ENCODE results near the gene WDFY3.
A peak's percentile ranks its signal among the peaks of the same experiment; 100 is the strongest.

WDFY3 gene

GRCh38 chr4:84710548-84710947 is 255.9 kb downstream of the WDFY3 start:
- no peak for TF ChIP-seq Cebpa-rat (IDR thresholded peaks at IDR 0.05)
- Histone ChIP-seq H3K4me3 (no peak overlapping the region), H3K9me3 (replicated peaks in 1 of 11) (no peaks in the 10 kb centered on the region), H3K27ac (peak overlapping the region in 2 of 11 experiments; percentile 9 to 37; a peak in 1 of 22 replicates), H3K27me3 (no peaks in the 10 kb centered on the region), H4K20me1 (peaks cover 0 to 9% (median 0%) of the 10 kb centered on the region in 11 experiments; a peak in 3 of 22 replicates), H3K9ac (no peak overlapping the region), H3K36me3 (peaks cover 76 to 100% (median 95%) of the 10 kb centered on the region in 11 experiments), H3K4me1 (peaks cover 0 to 20% (median 0%) of the 10 kb centered on the region in 10 experiments; a peak in 6 of 20 replicates), H3K4me2 (peak overlapping the region in 3 of 11 experiments; percentile 16 to 61 (median 52); a peak in 3 of 22 replicates)

- no peak overlapping the region for H3K9ac ChIP-seq
- peaks cover 73 to 100% (median 96%) of the 10 kb centered on the region in 11 experiments for H3K36me3 ChIP-seq
- no peaks in the 10 kb centered on the region for H3K27me3 ChIP-seq
Measured at GRCh38 chr4:84708406-84709135, 257.9 kb downstream of the WDFY3 start.

GRCh38 chr4:84706286-84706685 is 260.2 kb downstream of the WDFY3 start:
- H3K36me3 ChIP-seq, result peaks cover 66 to 100% (median 95%) of the 10 kb centered on the region in 11 experiments
- no peaks in the 10 kb centered on the region for H3K27me3 ChIP-seq
- peaks cover 0 to 17% (median 0%) of the 10 kb centered on the region in 11 experiments; a peak in 3 of 22 replicates for H4K20me1 ChIP-seq
- H3K9ac ChIP-seq, result no peak overlapping the region
- H3K9me3 ChIP-seq (replicated peaks in 1 of 11), result no peaks in the 10 kb centered on the region
- no peak overlapping the region for H3K27ac ChIP-seq
- H3K4me2 ChIP-seq, result no peak overlapping the region
- peaks cover 0 to 29% (median 0%) of the 10 kb centered on the region in 10 experiments; a peak in 6 of 20 replicates for H3K4me1 ChIP-seq
- TF ChIP-seq Cebpa-rat (IDR thresholded peaks at IDR 0.05), result no peak
- H3K4me3 ChIP-seq, result no peak overlapping the region

More at GRCh38 chr4:84708406-84709135, 257.9 kb downstream of the WDFY3 start:
- no peak overlapping the region for H3K4me2 ChIP-seq
- H4K20me1 ChIP-seq, result peaks cover 0 to 13% (median 0%) of the 10 kb centered on the region in 11 experiments; a peak in 3 of 22 replicates
- peaks cover 0 to 20% (median 0%) of the 10 kb centered on the region in 10 experiments; a peak in 6 of 20 replicates for H3K4me1 ChIP-seq
- H3K4me3 ChIP-seq, result no peak overlapping the region
- H3K27ac ChIP-seq, result no peak overlapping the region
- H3K9me3 ChIP-seq (replicated peaks in 1 of 11), result no peaks in the 10 kb centered on the region
- TF ChIP-seq Cebpa-rat (IDR thresholded peaks at IDR 0.05), result no peak

- H3K9ac ChIP-seq, result no peak overlapping the region
- H3K4me1 ChIP-seq, result peaks cover 0 to 52% (median 0%) of the 10 kb centered on the region in 10 experiments; a peak in 6 of 20 replicates
- H3K4me3 ChIP-seq, result no peak overlapping the region
- H4K20me1 ChIP-seq, result peaks cover 0 to 30% (median 0%) of the 10 kb centered on the region in 11 experiments; a peak in 4 of 22 replicates
- H3K36me3 ChIP-seq, result peaks cover 72 to 100% (median 91%) of the 10 kb centered on the region in 11 experiments
- H3K27ac ChIP-seq, result no peak overlapping the region; a peak in 1 of 22 replicates
- peak overlapping the region in 2 of 11 experiments; percentile 34 to 57; a peak in 2 of 22 replicates for H3K4me2 ChIP-seq
- TF ChIP-seq Cebpa-rat (IDR thresholded peaks at IDR 0.05), result peak in 5 of 11 experiments; percentile 31 to 79 (median 61); a peak in 8 of 22 replicates
- H3K27me3 ChIP-seq, result no peaks in the 10 kb centered on the region
- H3K9me3 ChIP-seq (replicated peaks in 1 of 11), result no peaks in the 10 kb centered on the region
Measured at GRCh38 chr4:84699001-84699671, 267.4 kb downstream of the WDFY3 start.

- H3K4me2 ChIP-seq, result no peak overlapping the region
- no peak overlapping the region for H3K27ac ChIP-seq
- H3K9me3 ChIP-seq (replicated peaks in 1 of 11), result no peaks in the 10 kb centered on the region
- H3K27me3 ChIP-seq, result no peaks in the 10 kb centered on the region
- H3K9ac ChIP-seq, result no peak overlapping the region
- H3K4me3 ChIP-seq, result no peak overlapping the region
- peaks cover 0 to 57% (median 0%) of the 10 kb centered on the region in 10 experiments; a peak in 6 of 20 replicates for H3K4me1 ChIP-seq
- peaks cover 0 to 34% (median 0%) of the 10 kb centered on the region in 11 experiments; a peak in 4 of 22 replicates for H4K20me1 ChIP-seq
- no peak for TF ChIP-seq Cebpa-rat (IDR thresholded peaks at IDR 0.05)
- H3K36me3 ChIP-seq, result peaks cover 74 to 100% (median 91%) of the 10 kb centered on the region in 11 experiments
Measured at GRCh38 chr4:84697615-84698201, 268.8 kb downstream of the WDFY3 start.

- Histone ChIP-seq H3K36me3 (peaks cover 74 to 98% (median 88%) of the 10 kb centered on the region in 11 experiments), H3K9ac (no peak overlapping the region), H3K27ac (no peak overlapping the region), H3K4me1 (peaks cover 0 to 56% (median 1%) of the 10 kb centered on the region in 10 experiments; a peak in 16 of 20 replicates), H3K27me3 (no peaks in the 10 kb centered on the region), H3K9me3 (replicated peaks in 1 of 11) (no peaks in the 10 kb centered on the region), H3K4me2 (peak overlapping the region in 2 of 11 experiments; percentile 16 to 47; a peak in 2 of 22 replicates), H3K4me3 (no peak overlapping the region), H4K20me1 (peaks cover 0 to 39% (median 0%) of the 10 kb centered on the region in 11 experiments; a peak in 6 of 22 replicates)
- no peak for TF ChIP-seq Cebpa-rat (IDR thresholded peaks at IDR 0.05)
Measured at GRCh38 chr4:84697159-84697558, 269.3 kb downstream of the WDFY3 start.

GRCh38 chr4:84691800-84692199 is 274.7 kb downstream of the WDFY3 start:
- no peak for TF ChIP-seq Cebpa-rat (IDR thresholded peaks at IDR 0.05)
- H3K4me2 ChIP-seq, result peak overlapping the region in 10 of 11 experiments; percentile 43 to 84 (median 70); a peak in 19 of 22 replicates
- 0 out of 22 replicates have a peak, but pooled peaks cover 0 to 6% (median 0%) of the 10 kb centered on the region in 11 experiments for H3K9me3 ChIP-seq (replicated peaks in 1 of 11)
- H3K4me3 ChIP-seq, result no peak overlapping the region
- peak overlapping the region in 7 of 11 experiments; percentile 12 to 74 (median 57); a peak in 12 of 22 replicates for H3K27ac ChIP-seq
- H3K4me1 ChIP-seq, result peaks cover 0 to 47% (median 21%) of the 10 kb centered on the region in 10 experiments; a peak in 18 of 20 replicates
- H3K36me3 ChIP-seq, result peaks cover 78 to 99% (median 91%) of the 10 kb centered on the region in 11 experiments
- H3K27me3 ChIP-seq, result no peaks in the 10 kb centered on the region
- peak overlapping the region in 3 of 11 experiments; percentile 13 to 31 (median 15); a peak in 2 of 22 replicates for H3K9ac ChIP-seq
- H4K20me1 ChIP-seq, result peaks cover 0 to 80% (median 0%) of the 10 kb centered on the region in 11 experiments; a peak in 8 of 22 replicates

GRCh38 chr4:84691170-84691691 is 275.3 kb downstream of the WDFY3 start:
- peak overlapping the region in 10 of 11 experiments; percentile 6 to 74 (median 55); a peak in 17 of 22 replicates for H3K27ac ChIP-seq
- peaks cover 0 to 44% (median 21%) of the 10 kb centered on the region in 10 experiments; a peak in 18 of 20 replicates for H3K4me1 ChIP-seq
- H3K27me3 ChIP-seq, result no peaks in the 10 kb centered on the region
- TF ChIP-seq Cebpa-rat (IDR thresholded peaks at IDR 0.05), result peak in 9 of 11 experiments; percentile 26 to 74 (median 49); a peak in 9 of 22 replicates
- H3K36me3 ChIP-seq, result peaks cover 78 to 99% (median 91%) of the 10 kb centered on the region in 11 experiments
- peak overlapping the region in 10 of 11 experiments; percentile 43 to 84 (median 70); a peak in 20 of 22 replicates for H3K4me2 ChIP-seq
- H3K9me3 ChIP-seq (replicated peaks in 1 of 11), result 0 out of 22 replicates have a peak, but pooled peaks cover 0 to 6% (median 0%) of the 10 kb centered on the region in 11 experiments
- H4K20me1 ChIP-seq, result peaks cover 0 to 82% (median 0%) of the 10 kb centered on the region in 11 experiments; a peak in 8 of 22 replicates
- H3K9ac ChIP-seq, result peak overlapping the region in 6 of 11 experiments; percentile 13 to 27 (median 16); a peak in 6 of 22 replicates
- peak overlapping the region in 2 of 10 experiments; percentile 9 to 32; a peak in 1 of 20 replicates for H3K4me3 ChIP-seq
